AG04450 (cell line): ENCODE results near the gene ZNF33A. TPM values are rescaled to one million over a fixed set of nuclear protein-coding genes. Genes with fewer than 3 reads are reported as not detected.

Source experiments
- CTCF ChIA-PET: fragments of 300-600, 350-600 bp; formaldehyde crosslinking; extraction: SDS; loops from one replicate; lab custom pipeline; 2022; ENCODE audit warnings: antibody characterized with exemption, inconsistent platforms; lab: Charles Lee
- POLR2A ChIA-PET: fragments of 350-600 bp; formaldehyde crosslinking; extraction: SDS; loops from one replicate; lab custom pipeline; 2021; ENCODE audit warnings: antibody characterized with exemption, inconsistent platforms; lab: Yijun Ruan, JAX
- DNase-seq: peaks from one replicate; pipeline ENCODE4 v3.0.0-alpha.2; 2011; ENCODE audit warnings: low read depth, low spot score
- H3K27ac ChIP-seq: one replicate; pipeline ENCODE4 v1.5.1; 2012; ENCODE audit warnings: low read depth, low read length, control low read depth
- H3K27me3 ChIP-seq: one replicate; pipeline ENCODE4 v1.6.0; 2012; ENCODE audit warnings: low read length; ENCODE audit not compliant: control insufficient read depth, insufficient read depth
- H3K4me3 ChIP-seq: 2 replicates; pipeline ENCODE4 v1.5.1; 2011; ENCODE audit warnings: mild to moderate bottlenecking, low read depth, low read length, control low read depth
- H3K9me3 ChIP-seq: 2 replicates; pipeline ENCODE4 v1.5.1; 2012; ENCODE audit warnings: low read length; ENCODE audit not compliant: control insufficient read depth, insufficient read depth
- polyA plus RNA-seq: library from polyadenylated mRNA; depleted of rRNA; stranded (reverse); fragments of >200 nt; gene quantifications from 2 replicates; pipeline ENCODE4 v1.2.3, GENCODE V29; 2011; rRNA removed
- small RNA-seq: library from RNA; depleted of rRNA; stranded (forward); fragments of <200 nt; gene quantifications from one replicate; pipeline ENCODE3, GENCODE V24; 2012; ENCODE audit warnings: low read depth; ENCODE audit not compliant: insufficient read length
- TF ChIP-seq, protein P1 (sequence below): IDR thresholded peaks from 2 replicates; pipeline ENCODE4 v1.5.1; 2011; ENCODE audit warnings: low read depth, low read length, control low read depth, inconsistent platforms

Gene ZNF33A
- polyA plus RNA-seq, 1 experiment: 10.5 TPM

DNA sequence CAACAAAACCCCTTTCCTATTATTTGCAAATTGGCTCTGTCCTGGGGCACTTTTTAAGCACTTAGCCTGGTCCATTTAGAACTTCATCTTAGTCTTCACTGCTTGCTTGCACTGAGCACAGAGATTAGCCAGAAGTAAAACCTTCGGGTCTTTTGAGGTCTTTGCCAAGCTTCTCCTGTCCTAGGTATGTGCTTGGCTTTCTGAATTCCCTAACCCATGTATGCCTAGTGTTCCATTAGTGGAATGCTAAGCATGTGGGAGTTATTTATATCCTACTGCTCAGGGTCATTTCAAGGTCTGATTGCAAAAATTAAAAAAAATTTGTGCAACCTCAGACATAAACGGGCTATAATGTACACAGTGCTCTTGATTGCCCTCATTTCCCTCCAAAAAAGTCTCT lies 101.7 kb downstream of the ZNF33A start:
- no peak for DNase-seq
- TF ChIP-seq, protein P1, sequence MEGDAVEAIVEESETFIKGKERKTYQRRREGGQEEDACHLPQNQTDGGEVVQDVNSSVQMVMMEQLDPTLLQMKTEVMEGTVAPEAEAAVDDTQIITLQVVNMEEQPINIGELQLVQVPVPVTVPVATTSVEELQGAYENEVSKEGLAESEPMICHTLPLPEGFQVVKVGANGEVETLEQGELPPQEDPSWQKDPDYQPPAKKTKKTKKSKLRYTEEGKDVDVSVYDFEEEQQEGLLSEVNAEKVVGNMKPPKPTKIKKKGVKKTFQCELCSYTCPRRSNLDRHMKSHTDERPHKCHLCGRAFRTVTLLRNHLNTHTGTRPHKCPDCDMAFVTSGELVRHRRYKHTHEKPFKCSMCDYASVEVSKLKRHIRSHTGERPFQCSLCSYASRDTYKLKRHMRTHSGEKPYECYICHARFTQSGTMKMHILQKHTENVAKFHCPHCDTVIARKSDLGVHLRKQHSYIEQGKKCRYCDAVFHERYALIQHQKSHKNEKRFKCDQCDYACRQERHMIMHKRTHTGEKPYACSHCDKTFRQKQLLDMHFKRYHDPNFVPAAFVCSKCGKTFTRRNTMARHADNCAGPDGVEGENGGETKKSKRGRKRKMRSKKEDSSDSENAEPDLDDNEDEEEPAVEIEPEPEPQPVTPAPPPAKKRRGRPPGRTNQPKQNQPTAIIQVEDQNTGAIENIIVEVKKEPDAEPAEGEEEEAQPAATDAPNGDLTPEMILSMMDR: no peak
- Histone ChIP-seq H3K27ac (no peak overlapping the region), H3K4me3 (no peak overlapping the region), H3K9me3 (peaks cover 35% of the 10 kb centered on the region), H3K27me3 (no peaks in the 10 kb centered on the region)
- ChIA-PET POLR2A (no interaction called here), CTCF (no interaction called here)

Small RNA genes within 50 kb of the gene (small RNA-seq; reads per million reads assigned to genes)
- gene AL161931.1 (not detected), gene FXYD6P2 (not detected), gene RF00019 (not detected), gene RNU6-795P (not detected)

Other genes with a start within 250 kb of the ZNF33A start
- 7.3 and 10.2 TPM in 2 replicates for gene ZNF248, start 153.1 kb upstream of the ZNF33A start, polyA plus RNA-seq
- gene ZNF25, start 34.0 kb upstream of the ZNF33A start, polyA plus RNA-seq: 8.2 and 10.9 TPM in 2 replicates
- 7.9 and 10.7 TPM in 2 replicates for gene ZNF37A, start 83.7 kb downstream of the ZNF33A start, polyA plus RNA-seq